SK-N-SH (cell line): ENCODE results near the gene LPIN1. TPM values are rescaled to one million over a fixed set of nuclear protein-coding genes. Genes with fewer than 3 reads are reported as not detected.
"Not testable (repeated sequence)": the region's sequence is repeated elsewhere in the genome, so short reads cannot be mapped to it uniquely, and the experiment has no call there.

Source experiments
- CTCF ChIA-PET: fragments of 300-600, 350-600 bp; formaldehyde crosslinking; extraction: SDS; loops from one replicate; lab custom pipeline; 2021; lab: Yijun Ruan, JAX
- POLR2A ChIA-PET: fragments of 350-600 bp; sonication (Branson Sonifier 250); formaldehyde crosslinking; extraction: SDS; loops from one replicate; lab custom pipeline; 2020; ENCODE audit warnings: antibody characterized with exemption, inconsistent platforms; lab: Yijun Ruan, JAX
- DNase-seq: peaks from one replicate; pipeline ENCODE4 v3.0.0; 2012
- H2AFZ ChIP-seq: fragments of 200-600 bp; sonication (generic); 2 replicates; pipeline ENCODE4 v1.8.1; 2016; ENCODE audit warnings: antibody characterized with exemption, mild to moderate bottlenecking, low read depth
- H3F3A ChIP-seq: fragments of 200-600 bp; sonication (generic); replicated peaks from 2 replicates; pipeline ENCODE3; 2016; ENCODE audit warnings: antibody characterized with exemption, mild to moderate bottlenecking; ENCODE audit not compliant: insufficient read depth
- H3K27ac ChIP-seq, 2 experiments: fragments of 200-500 bp in 1 of 2; fragments of 200-600 bp in 1 of 2; sonication (Bioruptor generic) in 1 of 2; sonication (generic), shearing (Covaris generic) in 1 of 2; 2 replicates each; pipeline versions ENCODE4 v1.5.1 to v1.6.1; 2014 to 2016; ENCODE audit warnings: low read depth in 2 of 2, inconsistent platforms in 1 of 2, low read length in 1 of 2, mild to moderate bottlenecking in 1 of 2, mixed read lengths in 1 of 2
- H3K27me3 ChIP-seq: fragments of 200-600 bp; sonication (generic), shearing (Covaris generic); 2 replicates; pipeline ENCODE4 v1.6.1; 2016; ENCODE audit warnings: mixed run types; ENCODE audit not compliant: insufficient read depth
- H3K36me3 ChIP-seq, 2 experiments: fragments of 200-500 bp in 1 of 2; fragments of 200-600 bp in 1 of 2; sonication (Bioruptor generic) in 1 of 2; sonication (generic) in 1 of 2; replicated peaks in 1 of 2; 2 replicates each; pipeline versions ENCODE3 to v1.5.1; 2014 to 2016; ENCODE audit warnings: low read length in 1 of 2, mild to moderate bottlenecking in 1 of 2; ENCODE audit not compliant: insufficient read depth in 2 of 2, control insufficient read depth in 1 of 2
- H3K4me1 ChIP-seq, 2 experiments: fragments of 200-500 bp in 1 of 2; fragments of 200-600 bp in 1 of 2; sonication (Bioruptor generic) in 1 of 2; sonication (generic), shearing (Covaris generic) in 1 of 2; 2 replicates each; pipeline versions ENCODE4 v1.5.1 to v1.6.1; 2014 to 2016; ENCODE audit warnings: low read depth in 1 of 2, low read length in 1 of 2, mixed run types in 1 of 2; ENCODE audit not compliant: insufficient read depth in 2 of 2, control insufficient read depth in 1 of 2
- H3K4me2 ChIP-seq: fragments of 200-600 bp; sonication (generic), shearing (Covaris generic); 2 replicates; pipeline ENCODE4 v1.6.1; 2017; ENCODE audit warnings: mixed run types
- H3K4me3 ChIP-seq, 2 experiments: fragments of 200-500 bp in 1 of 2; fragments of 200-600 bp in 1 of 2; sonication (Bioruptor generic) in 1 of 2; sonication (generic), shearing (Covaris generic) in 1 of 2; 2 replicates each; pipeline versions ENCODE4 v1.5.1 to v1.8.1; 2014 to 2016; ENCODE audit warnings: low read depth in 2 of 2, inconsistent platforms in 1 of 2, low read length in 1 of 2, mild to moderate bottlenecking in 1 of 2, mixed read lengths in 1 of 2, moderate library complexity in 1 of 2
- H3K79me2 ChIP-seq: fragments of 200-600 bp; sonication (generic); 2 replicates; pipeline ENCODE4 v1.8.1; 2017; ENCODE audit warnings: mild to moderate bottlenecking; ENCODE audit not compliant: insufficient read depth
- H3K9ac ChIP-seq: fragments of 200-600 bp; sonication (generic); 2 replicates; pipeline ENCODE4 v1.6.1; 2017; ENCODE audit warnings: mixed run types
- H3K9me2 ChIP-seq: fragments of 200-600 bp; sonication (generic); 2 replicates; pipeline ENCODE4 v1.6.1; 2017; ENCODE audit warnings: mixed run types
- H3K9me3 ChIP-seq: fragments of 200-600 bp; sonication (generic); 2 replicates; pipeline ENCODE4 v1.6.1; 2017; ENCODE audit warnings: mixed run types, mild to moderate bottlenecking, moderate library complexity
- H4K20me1 ChIP-seq: fragments of 200-600 bp; sonication (generic); 2 replicates; pipeline ENCODE4 v1.6.1; 2017; ENCODE audit warnings: mild to moderate bottlenecking, mixed run types; ENCODE audit not compliant: insufficient read depth
- FOXJ3 ChIP-seq: sonication (generic); formaldehyde crosslinking; IDR thresholded peaks from 2 replicates; pipeline ENCODE4 v1.5.1; 2020; ENCODE audit warnings: mild to moderate bottlenecking, missing genetic modification reagents
- GABPA ChIP-seq: IDR thresholded peaks from 2 replicates; pipeline ENCODE4 v1.4.0; 2012; ENCODE audit warnings: low read depth, mild to moderate bottlenecking
- JUND ChIP-seq: IDR thresholded peaks from 2 replicates; pipeline ENCODE4 v1.4.0; 2012
- PBX3 ChIP-seq: IDR thresholded peaks from 2 replicates; pipeline ENCODE4; 2012
- SIN3A ChIP-seq: IDR thresholded peaks from 2 replicates; pipeline ENCODE4 v1.6.1; 2012; ENCODE audit warnings: low read depth, mild to moderate bottlenecking, low read length, moderate library complexity, borderline replicate concordance
- TAF1 ChIP-seq: IDR thresholded peaks from 2 replicates; pipeline ENCODE4 v1.6.1; 2012; ENCODE audit warnings: low read depth, mild to moderate bottlenecking, low read length, moderate library complexity, borderline replicate concordance
- ZBTB33 ChIP-seq: IDR thresholded peaks from 2 replicates; pipeline ENCODE4 v1.4.0; 2012; ENCODE audit warnings: low read depth, borderline replicate concordance
- WGBS: methylation state at CpG from one replicate; pipeline ENCODE4 v1.1.6; 2017; ENCODE audit warnings: low lambda C conversion rate; 5-methylcytosine and 5-hydroxymethylcytosine counted together
- polyA plus RNA-seq, 3 experiments: library from polyadenylated mRNA; depleted of rRNA; stranded (reverse); fragments of >200 nt; gene quantifications; 2 replicates each; pipeline ENCODE4 v1.2.3, GENCODE V29; 2012

The LPIN1 gene
- polyA plus RNA-seq, 1 of the 3 experiments (the other 2 are of a cell fraction), result 22.1 TPM

- Histone ChIP-seq H3K4me1 (peaks cover 10 to 25% of the 10 kb centered on the region in 2 experiments), H2AFZ (no peak overlapping the region), H3K4me2 (no peak overlapping the region), H3K9me3 (no peaks in the 10 kb centered on the region), H3K9ac (no peak overlapping the region), H3F3A (no peaks in the 10 kb centered on the region), H3K36me3 (peaks cover 7 to 16% of the 10 kb centered on the region in 2 experiments), H3K4me3 (no peak overlapping the region), H3K27me3 (no peaks in the 10 kb centered on the region), H3K9me2 (no peaks in the 10 kb centered on the region), H4K20me1 (peaks cover 20% of the 10 kb centered on the region), H3K79me2 (peaks cover 44% of the 10 kb centered on the region), H3K27ac (peak overlapping the region in 1 of 2 experiments; percentile 5; a peak in 1 of 4 replicates)
- CTCF ChIA-PET, result interaction anchor here (1.1 to 32.6 kb wide), 11 partner anchors 9 to 69 kb away, joined by 3 to 873 read pairs (median 4); partner anchors contain the start of gene LPIN1
- 81% methylated on average over 4 of the region's 4 CpGs for WGBS
- no peak for DNase-seq
- POLR2A ChIA-PET, result no interaction called here
- no peak for TF ChIP-seq TAF1
- no peak for TF ChIP-seq ZBTB33
- TF ChIP-seq GABPA, result no peak
- no peak for TF ChIP-seq PBX3
- TF ChIP-seq JUND, result no peak
- TF ChIP-seq FOXJ3 (CRISPR knock-in tag), result no peak
- TF ChIP-seq SIN3A, result no peak
Observed at GRCh38 chr2:11758647-11759046, 12.2 kb downstream of the LPIN1 start.

GRCh38 chr2:11759182-11759975 is 12.9 kb downstream of the LPIN1 start:
- H3K9ac ChIP-seq, H3K4me2 ChIP-seq, POLR2A ChIA-PET, H3F3A ChIP-seq, H3K9me2 ChIP-seq, DNase-seq, H3K4me3 ChIP-seq, H3K9me3 ChIP-seq, H2AFZ ChIP-seq, H3K27me3 ChIP-seq, H3K27ac ChIP-seq: not testable (repeated sequence)
- WGBS, result 93% methylated on average over 13 of the region's 32 CpGs
- peaks cover 43% of the 10 kb centered on the region for H3K79me2 ChIP-seq
- CTCF ChIA-PET, result interaction anchor here (1.1 to 32.6 kb wide), 8 partner anchors 8 to 70 kb away, joined by 3 to 873 read pairs (median 4); no protein-coding TSS in a partner anchor
- peaks cover 3 to 23% of the 10 kb centered on the region in 2 experiments for H3K4me1 ChIP-seq
- peaks cover 13% of the 10 kb centered on the region for H4K20me1 ChIP-seq
- H3K36me3 ChIP-seq, result peaks cover 7 to 16% of the 10 kb centered on the region in 2 experiments
